Measurements from ENCODE around the gene KRT26. TPM values are rescaled to one million over a fixed set of nuclear protein-coding genes. Genes with fewer than 3 reads are reported as not detected.

Gene KRT26
- total RNA-seq, 1 experiment from 2014 or later: not detected

DNA sequence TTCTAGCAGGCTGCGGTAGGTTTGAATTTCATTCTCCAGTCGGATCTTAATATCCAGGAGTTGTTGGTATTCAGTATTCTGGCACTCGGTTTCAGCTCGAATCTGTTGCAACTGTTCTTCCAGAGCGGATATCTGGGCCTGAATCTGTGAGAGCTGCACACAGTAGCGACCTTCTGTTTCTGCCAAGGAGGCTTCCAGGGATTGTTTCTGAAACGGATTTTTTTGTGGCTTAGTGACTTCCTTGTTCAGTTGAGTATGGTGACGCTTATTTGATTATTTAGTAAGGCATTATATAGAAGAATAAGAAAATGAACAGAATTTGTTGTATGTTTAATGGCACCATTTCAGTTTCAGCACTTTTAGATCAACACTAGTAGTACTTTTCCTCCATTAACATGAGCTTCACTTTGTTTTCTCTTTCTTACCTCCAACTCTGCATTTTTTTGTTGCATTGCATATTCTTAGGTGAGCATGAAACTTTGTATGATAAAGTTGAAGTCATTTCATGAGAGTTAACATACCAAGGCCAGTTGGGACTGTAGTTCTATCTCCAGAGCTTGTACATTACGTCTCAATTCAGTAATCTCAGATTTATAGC, 47.6 kb upstream of the KRT26 start:
- Histone ChIP-seq H3K27me3 (replicated peaks; ENCODE audit: insufficient read depth, low read depth, low read length, poor library complexity) (no peaks in the 10 kb centered on the region), H3K36me3 (ENCODE audit: insufficient read depth, low read length, poor library complexity, severe bottlenecking) (peaks cover 3% of the 10 kb centered on the region), H3K9me3 (ENCODE audit: low read depth, low read length, poor library complexity, severe bottlenecking) (no peaks in the 10 kb centered on the region), H3K4me1 (ENCODE audit: insufficient read depth, low read length, poor library complexity, severe bottlenecking) (no peaks in the 10 kb centered on the region), H3K4me3 (ENCODE audit: low read depth, low read length, poor library complexity, severe bottlenecking) (peak overlapping the region; percentile 64), H3K27ac (ENCODE audit: low read depth, low read length, poor library complexity, severe bottlenecking) (peak overlapping the region; percentile 87)
- ChIA-PET POLR2A (ENCODE audit: low non-redundant PET) (no interaction called here), CTCF (interaction anchor here (0.6 kb wide), 1 partner anchor 851 kb away, joined by 5 read pairs; no protein-coding TSS in a partner anchor)
- no peak for DNase-seq (ENCODE audit: low spot score)
- TF ChIP-seq, protein P1, sequence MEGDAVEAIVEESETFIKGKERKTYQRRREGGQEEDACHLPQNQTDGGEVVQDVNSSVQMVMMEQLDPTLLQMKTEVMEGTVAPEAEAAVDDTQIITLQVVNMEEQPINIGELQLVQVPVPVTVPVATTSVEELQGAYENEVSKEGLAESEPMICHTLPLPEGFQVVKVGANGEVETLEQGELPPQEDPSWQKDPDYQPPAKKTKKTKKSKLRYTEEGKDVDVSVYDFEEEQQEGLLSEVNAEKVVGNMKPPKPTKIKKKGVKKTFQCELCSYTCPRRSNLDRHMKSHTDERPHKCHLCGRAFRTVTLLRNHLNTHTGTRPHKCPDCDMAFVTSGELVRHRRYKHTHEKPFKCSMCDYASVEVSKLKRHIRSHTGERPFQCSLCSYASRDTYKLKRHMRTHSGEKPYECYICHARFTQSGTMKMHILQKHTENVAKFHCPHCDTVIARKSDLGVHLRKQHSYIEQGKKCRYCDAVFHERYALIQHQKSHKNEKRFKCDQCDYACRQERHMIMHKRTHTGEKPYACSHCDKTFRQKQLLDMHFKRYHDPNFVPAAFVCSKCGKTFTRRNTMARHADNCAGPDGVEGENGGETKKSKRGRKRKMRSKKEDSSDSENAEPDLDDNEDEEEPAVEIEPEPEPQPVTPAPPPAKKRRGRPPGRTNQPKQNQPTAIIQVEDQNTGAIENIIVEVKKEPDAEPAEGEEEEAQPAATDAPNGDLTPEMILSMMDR (conservative IDR thresholded peaks at IDR 0.05; ENCODE audit: low read depth, low read length): no peak
- no peak for TF ChIP-seq EZH2 (IDR thresholded peaks at IDR 0.05; ENCODE audit: borderline replicate concordance, low read depth, low read length, poor library complexity, severe bottlenecking)
- intact Hi-C loops (cut with micrococcal nuclease; ENCODE audit: unreplicated experiment): no loop called here
- BruUV-seq (replicated peaks): no TSS peak

- H3K9me3 ChIP-seq (ENCODE audit: low read depth, low read length, poor library complexity, severe bottlenecking): no peaks in the 10 kb centered on the region
- BruUV-seq (replicated peaks): TSS peak; percentile 91
- H3K4me1 ChIP-seq (ENCODE audit: insufficient read depth, low read length, poor library complexity, severe bottlenecking): no peaks in the 10 kb centered on the region
- intact Hi-C loops (cut with micrococcal nuclease; ENCODE audit: unreplicated experiment): no loop called here
- peaks cover 3% of the 10 kb centered on the region for H3K36me3 ChIP-seq (ENCODE audit: insufficient read depth, low read length, poor library complexity, severe bottlenecking)
- ChIA-PET POLR2A (ENCODE audit: low non-redundant PET) (interaction anchor here (0.7 kb wide), 1 partner anchor 14 kb away, joined by 3 read pairs; no protein-coding TSS in a partner anchor), CTCF (interaction anchor here (0.6 to 0.7 kb wide), 2 partner anchors 825 to 852 kb away, joined by 3 to 5 read pairs; no protein-coding TSS in a partner anchor)
- H3K4me3 ChIP-seq (ENCODE audit: low read depth, low read length, poor library complexity, severe bottlenecking): peak overlapping the region; percentile 64
- no peaks in the 10 kb centered on the region for H3K27me3 ChIP-seq (replicated peaks; ENCODE audit: insufficient read depth, low read depth, low read length, poor library complexity)
- TF ChIP-seq EZH2 (IDR thresholded peaks at IDR 0.05; ENCODE audit: borderline replicate concordance, low read depth, low read length, poor library complexity, severe bottlenecking): no peak
- TF ChIP-seq, protein P1 (conservative IDR thresholded peaks at IDR 0.05; ENCODE audit: low read depth, low read length): no peak
- DNase-seq (ENCODE audit: low spot score): peak; percentile 80
- peak overlapping the region; percentile 87 for H3K27ac ChIP-seq (ENCODE audit: low read depth, low read length, poor library complexity, severe bottlenecking)
These were observed 46.9 kb upstream of the KRT26 start for GRCh38 chr17:40818733-40819527.

GRCh38 chr17:40818343-40818732, 46.3 kb upstream of the KRT26 start:
- TSS peak; percentile 97 for BruUV-seq (replicated peaks)
- TF ChIP-seq, protein P1 (conservative IDR thresholded peaks at IDR 0.05; ENCODE audit: low read depth, low read length): no peak
- TF ChIP-seq EZH2 (IDR thresholded peaks at IDR 0.05; ENCODE audit: borderline replicate concordance, low read depth, low read length, poor library complexity, severe bottlenecking): no peak

More at GRCh38 chr17:40818343-40818732, 46.3 kb upstream of the KRT26 start:
- intact Hi-C loops (cut with micrococcal nuclease; ENCODE audit: unreplicated experiment): no loop called here
- no peak for DNase-seq (ENCODE audit: low spot score)
- Histone ChIP-seq H3K27me3 (replicated peaks; ENCODE audit: insufficient read depth, low read depth, low read length, poor library complexity) (no peaks in the 10 kb centered on the region), H3K36me3 (ENCODE audit: insufficient read depth, low read length, poor library complexity, severe bottlenecking) (peaks cover 3% of the 10 kb centered on the region), H3K27ac (ENCODE audit: low read depth, low read length, poor library complexity, severe bottlenecking) (peak overlapping the region; percentile 87), H3K4me3 (ENCODE audit: low read depth, low read length, poor library complexity, severe bottlenecking) (peak overlapping the region; percentile 64), H3K4me1 (ENCODE audit: insufficient read depth, low read length, poor library complexity, severe bottlenecking) (no peaks in the 10 kb centered on the region), H3K9me3 (ENCODE audit: low read depth, low read length, poor library complexity, severe bottlenecking) (no peaks in the 10 kb centered on the region)
- CTCF ChIA-PET: no interaction called here
- POLR2A ChIA-PET (ENCODE audit: low non-redundant PET): interaction anchor here (0.7 kb wide), 1 partner anchor 15 kb away, joined by 3 read pairs; no protein-coding TSS in a partner anchor

Measured in A673 (cell line).